H1 (cell line): Measurements from ENCODE around the gene CADPS. TPM values are rescaled to one million over a fixed set of nuclear protein-coding genes. Genes with fewer than 3 reads are reported as not detected.

Experiments used
- CTCF ChIA-PET: fragments of 300-600 bp; sonication (Branson Sonifier 250); formaldehyde crosslinking; loops from one replicate; lab custom pipeline; 2021; ENCODE audit not compliant: partially characterized antibody; lab: Charles Lee
- POLR2A ChIA-PET: fragments of 300-600 bp; sonication (Branson Sonifier 250); formaldehyde crosslinking; loops from one replicate; lab custom pipeline; 2021; ENCODE audit warnings: inconsistent platforms; ENCODE audit not compliant: partially characterized antibody; lab: Charles Lee
- DNase-seq, 2 experiments: peaks; one replicate each; pipeline versions ENCODE4 v3.0.0 to v3.0.0-alpha.2; 2010 to 2022; ENCODE audit warnings: low spot score in 2 of 2, low read depth in 1 of 2, mixed read lengths in 1 of 2
- FAIRE-seq: peaks from 2 replicates; lab custom pipeline; 2011; peaks lifted over from hg19 to GRCh38; lab: Jason Lieb, UNC
- H2AFZ ChIP-seq: 2 replicates; pipeline ENCODE4 v1.8.1; 2012; ENCODE audit warnings: low read length, inconsistent platforms
- H2AK5ac ChIP-seq: 2 replicates; pipeline ENCODE4 v1.6.1; 2013; ENCODE audit warnings: low read depth, low read length
- H2BK120ac ChIP-seq: replicated peaks from 2 replicates; pipeline ENCODE3; 2013; ENCODE audit warnings: low read depth, low read length, inconsistent platforms
- H2BK12ac ChIP-seq: 2 replicates; pipeline ENCODE4 v1.6.1; 2013; ENCODE audit warnings: low read depth, low read length
- H2BK15ac ChIP-seq: 2 replicates; pipeline ENCODE4 v1.6.1; 2013; ENCODE audit warnings: low read length
- H2BK20ac ChIP-seq: 2 replicates; pipeline ENCODE4 v1.6.1; 2013; ENCODE audit warnings: low read length
- H2BK5ac ChIP-seq: 2 replicates; pipeline ENCODE4 v1.6.1; 2013; ENCODE audit warnings: low read depth, low read length
- H3K14ac ChIP-seq: 2 replicates; pipeline ENCODE4 v1.6.1; 2013; ENCODE audit warnings: inconsistent platforms; ENCODE audit not compliant: insufficient read length
- H3K18ac ChIP-seq: 2 replicates; pipeline ENCODE4 v1.6.1; 2013; ENCODE audit warnings: low read length; ENCODE audit errors: extremely low read depth
- H3K23ac ChIP-seq: 2 replicates; pipeline ENCODE4 v1.6.1; 2013; ENCODE audit warnings: inconsistent platforms; ENCODE audit not compliant: insufficient read length
- H3K23me2 ChIP-seq: 2 replicates; pipeline ENCODE4 v1.6.1; 2013; ENCODE audit warnings: low read depth, low read length
- H3K27ac ChIP-seq: 2 replicates; pipeline ENCODE4 v1.6.1; 2011; ENCODE audit warnings: low read depth, low read length, inconsistent platforms
- H3K27me3 ChIP-seq, 4 experiments: replicated peaks in 1 of 4; 1 replicate in 1 of 4; 2 replicates in 3 of 4; pipeline versions ENCODE4 v1.6.1 to v1.8.1; 2011 to 2013; ENCODE audit warnings: low read length in 3 of 4, mild to moderate bottlenecking in 3 of 4, inconsistent platforms in 2 of 4, mixed read lengths in 2 of 4, moderate library complexity in 1 of 4; ENCODE audit not compliant: control insufficient read depth in 3 of 4, insufficient read depth in 3 of 4; ENCODE audit errors: extremely low read depth in 1 of 4
- H3K36me3 ChIP-seq, 4 experiments: 2 replicates each; pipeline versions ENCODE4 v1.6.1 to v1.8.1; 2011 to 2013; ENCODE audit warnings: mild to moderate bottlenecking in 4 of 4, low read length in 3 of 4, moderate library complexity in 2 of 4, control low read depth in 1 of 4, inconsistent platforms in 1 of 4; ENCODE audit not compliant: insufficient read depth in 4 of 4, control insufficient read depth in 2 of 4
- H3K4ac ChIP-seq: replicated peaks from 2 replicates; pipeline ENCODE3; 2013; ENCODE audit warnings: low read length, low read depth, mixed read lengths, inconsistent platforms; ENCODE audit not compliant: insufficient read length
- H3K4me1 ChIP-seq, 4 experiments: replicated peaks in 1 of 4; 1 replicate in 1 of 4; 2 replicates in 3 of 4; pipeline versions ENCODE4 v1.6.1 to v1.8.1; 2011 to 2013; ENCODE audit warnings: low read length in 3 of 4, inconsistent platforms in 2 of 4, mixed read lengths in 1 of 4; ENCODE audit not compliant: insufficient read depth in 4 of 4, control insufficient read depth in 3 of 4
- H3K4me2 ChIP-seq, 2 experiments: 2 replicates each; pipeline versions ENCODE4 v1.6.1 to v1.8.1; 2011 to 2013; ENCODE audit warnings: low read depth in 2 of 2, low read length in 2 of 2, control low read depth in 1 of 2, inconsistent platforms in 1 of 2, mild to moderate bottlenecking in 1 of 2; ENCODE audit not compliant: insufficient read depth in 1 of 2
- H3K4me3 ChIP-seq, 4 experiments: fragments of 200-600, 300-600 bp in 1 of 4; sonication (generic), shearing (Covaris generic), sonication (Bioruptor Twin) in 1 of 4; 2 replicates each; pipeline versions ENCODE4 v1.5.1 to v1.8.1; 2011 to 2016; ENCODE audit warnings: low read length in 4 of 4, low read depth in 3 of 4, control low read depth in 2 of 4, inconsistent platforms in 2 of 4, mild to moderate bottlenecking in 2 of 4, mixed read lengths in 1 of 4, moderate library complexity in 1 of 4; ENCODE audit not compliant: insufficient read depth in 2 of 4; ENCODE audit errors: extremely low read depth in 1 of 4
- H3K56ac ChIP-seq: replicated peaks from 2 replicates; pipeline ENCODE3; 2013; ENCODE audit warnings: low read depth, mild to moderate bottlenecking, mixed read lengths, low read length, inconsistent platforms; ENCODE audit not compliant: insufficient read length
- H3K79me1 ChIP-seq: 2 replicates; pipeline ENCODE4 v1.6.1; 2013; ENCODE audit warnings: low read depth, low read length, control low read depth
- H3K79me2 ChIP-seq, 2 experiments: 2 replicates each; pipeline versions ENCODE4 v1.6.1 to v1.8.1; 2012 to 2013; ENCODE audit warnings: low read length in 2 of 2, mild to moderate bottlenecking in 2 of 2, inconsistent platforms in 1 of 2; ENCODE audit not compliant: insufficient read depth in 2 of 2, control insufficient read depth in 1 of 2
- H3K9ac ChIP-seq, 4 experiments: replicated peaks in 1 of 4; 1 replicate in 1 of 4; 2 replicates in 3 of 4; pipeline versions ENCODE4 v1.6.1 to v1.8.1; 2011 to 2013; ENCODE audit warnings: low read depth in 3 of 4, low read length in 3 of 4, control low read depth in 2 of 4, mild to moderate bottlenecking in 2 of 4, moderate library complexity in 2 of 4, inconsistent platforms in 1 of 4; ENCODE audit errors: extremely low read depth in 1 of 4
- H3K9me3 ChIP-seq, 2 experiments: 2 replicates each; pipeline versions ENCODE4 v1.6.1 to v1.8.1; 2012 to 2013; ENCODE audit warnings: mild to moderate bottlenecking in 2 of 2, moderate library complexity in 2 of 2, control low read depth in 1 of 2, inconsistent platforms in 1 of 2, low read depth in 1 of 2, low read length in 1 of 2, mixed read lengths in 1 of 2; ENCODE audit not compliant: insufficient read depth in 2 of 2
- H4K20me1 ChIP-seq, 2 experiments: replicated peaks in 1 of 2; 2 replicates each; pipeline versions ENCODE3 to v1.8.1; 2011 to 2013; ENCODE audit warnings: inconsistent platforms in 2 of 2, low read length in 2 of 2, mild to moderate bottlenecking in 1 of 2; ENCODE audit not compliant: insufficient read depth in 2 of 2, control insufficient read depth in 1 of 2
- H4K5ac ChIP-seq: 2 replicates; pipeline ENCODE4 v1.6.1; 2013; ENCODE audit warnings: low read length, low read depth, mixed read lengths, inconsistent platforms; ENCODE audit not compliant: insufficient read length
- H4K8ac ChIP-seq: 2 replicates; pipeline ENCODE4 v1.8.0; 2013; ENCODE audit warnings: mild to moderate bottlenecking, moderate library complexity, low read length, inconsistent platforms; ENCODE audit not compliant: insufficient read depth; ENCODE audit errors: extremely low read depth
- H4K91ac ChIP-seq: replicated peaks from 2 replicates; pipeline ENCODE3; 2013; ENCODE audit warnings: low read length, mixed read lengths, inconsistent platforms; ENCODE audit not compliant: insufficient read length
- WGBS, 2 experiments: shearing (Covaris generic) in 1 of 2; methylation state at CpG; one replicate each; pipeline versions ENCODE4 v1.1.6 to v1.1.7; 2013 to 2015; ENCODE audit warnings: low lambda C conversion rate in 2 of 2, mixed read lengths in 2 of 2, inconsistent platforms in 1 of 2, low coverage in 1 of 2, missing lambda C conversion rate in 1 of 2; ENCODE audit not compliant: insufficient replicate concordance in 2 of 2, insufficient coverage in 1 of 2, insufficient read length in 1 of 2; ENCODE audit errors: extremely low coverage in 1 of 2, missing lambda C conversion rate in 1 of 2; 5-methylcytosine and 5-hydroxymethylcytosine counted together
- polyA plus RNA-seq, 7 experiments: library from polyadenylated mRNA; depleted of rRNA in 3 of 7; stranded (reverse) in 5 of 7; unstranded in 2 of 7; fragments of >200 nt in 5 of 7; fragments of 200-250 nt in 2 of 7; gene quantifications; 1 replicate in 5 of 7; 2 replicates in 1 of 7; 4 replicates in 1 of 7; pipeline versions ENCODE4 v1.2.1 to v1.2.3, GENCODE V29; 2011 to 2013; ENCODE audit warnings: missing spikeins in 2 of 7, mixed read lengths in 2 of 7
- total RNA-seq: library from RNA; stranded (reverse); fragmentation: NEBNext Ultra II Directional; extraction: Animal tissue kit (Norgen Biotek cat#: 25700); gene quantifications from 2 replicates; pipeline ENCODE4 v1.2.1, GENCODE V29; 2021

Gene CADPS
- total and polyA plus RNA-seq, 2 of the 8 experiments (the other 6 are each of a cell fraction or from before 2014, with no cell fraction given) = 7.1 to 10.2 TPM

- Histone ChIP-seq H3K9me3 (no peaks in the 10 kb centered on the region), H3K27ac (no peak overlapping the region), H3K27me3 (no peaks in the 10 kb centered on the region), H3K4me1 (no peaks in the 10 kb centered on the region), H2BK20ac (no peak overlapping the region), H3K36me3 (no peaks in the 10 kb centered on the region), H3K79me2 (no peaks in the 10 kb centered on the region), H3K79me1 (no peaks in the 10 kb centered on the region), H2AK5ac (no peak overlapping the region), H3K4ac (no peak overlapping the region), H2BK12ac (no peak overlapping the region), H2BK15ac (no peak overlapping the region), H4K8ac (no peak overlapping the region), H3K56ac (no peak overlapping the region), H3K4me2 (no peak overlapping the region), H2AFZ (no peak overlapping the region), H3K9ac (no peak overlapping the region), H3K23me2 (no peaks in the 10 kb centered on the region; the same call in 1 of the 2 replicates), H3K23ac (no peak overlapping the region), H3K14ac (no peak overlapping the region), H4K5ac (no peak overlapping the region), H4K20me1 (no peaks in the 10 kb centered on the region), H2BK120ac (no peak overlapping the region), H2BK5ac (no peak overlapping the region), H3K4me3 (no peak overlapping the region), H4K91ac (no peak overlapping the region), H3K18ac (no peak overlapping the region)
- ChIA-PET POLR2A (no interaction called here), CTCF (interaction anchor here (0.9 to 3.5 kb wide), 5 partner anchors 9 to 431 kb away, joined by 3 to 20 read pairs (median 6); no protein-coding TSS in a partner anchor)
- FAIRE-seq (no peak), DNase-seq (no peak)
- WGBS, 2 experiments = 88% methylated on average over 3 of the region's 3 CpGs; no CpG with 5 or more reads in 1 of the 2 experiments
Measured at GRCh38 chr3:62621176-62621575, 254.0 kb downstream of the CADPS start.
